Muscle layer of colon (tissue), 2 donors: ENCODE data around the gene CRY1.

Source experiments
- H3K27ac ChIP-seq: one replicate; pipeline ENCODE4 v1.7.0; 2013; ENCODE audit warnings: low read depth, mild to moderate bottlenecking, low read length, moderate library complexity
- H3K27me3 ChIP-seq, 2 donors: one replicate each; pipeline ENCODE4 v1.7.0; 2013; ENCODE audit warnings: low read length in 2 of 2, mild to moderate bottlenecking in 2 of 2; ENCODE audit not compliant: insufficient read depth in 2 of 2, control insufficient read depth in 1 of 2
- H3K36me3 ChIP-seq: one replicate; pipeline ENCODE4 v1.7.0; 2013; ENCODE audit warnings: mild to moderate bottlenecking, low read length; ENCODE audit not compliant: insufficient read depth
- H3K4me1 ChIP-seq: one replicate; pipeline ENCODE4 v1.7.0; 2013; ENCODE audit warnings: mild to moderate bottlenecking, low read length; ENCODE audit not compliant: insufficient read depth
- H3K4me3 ChIP-seq, 2 donors: one replicate each; pipeline ENCODE4 v1.7.0; 2013; ENCODE audit warnings: low read length in 2 of 2, low read depth in 1 of 2, mild to moderate bottlenecking in 1 of 2, moderate library complexity in 1 of 2
- H3K9ac ChIP-seq: one replicate; pipeline ENCODE4 v1.7.0; 2013; ENCODE audit warnings: low read length
- H3K9me3 ChIP-seq: one replicate; pipeline ENCODE4 v1.7.0; 2013; ENCODE audit warnings: mild to moderate bottlenecking, low read length
- donor health status: abdominal sarcoma.
- donor health status: Adenocarcinoma of cecum.

The CRY1 gene

DNA sequence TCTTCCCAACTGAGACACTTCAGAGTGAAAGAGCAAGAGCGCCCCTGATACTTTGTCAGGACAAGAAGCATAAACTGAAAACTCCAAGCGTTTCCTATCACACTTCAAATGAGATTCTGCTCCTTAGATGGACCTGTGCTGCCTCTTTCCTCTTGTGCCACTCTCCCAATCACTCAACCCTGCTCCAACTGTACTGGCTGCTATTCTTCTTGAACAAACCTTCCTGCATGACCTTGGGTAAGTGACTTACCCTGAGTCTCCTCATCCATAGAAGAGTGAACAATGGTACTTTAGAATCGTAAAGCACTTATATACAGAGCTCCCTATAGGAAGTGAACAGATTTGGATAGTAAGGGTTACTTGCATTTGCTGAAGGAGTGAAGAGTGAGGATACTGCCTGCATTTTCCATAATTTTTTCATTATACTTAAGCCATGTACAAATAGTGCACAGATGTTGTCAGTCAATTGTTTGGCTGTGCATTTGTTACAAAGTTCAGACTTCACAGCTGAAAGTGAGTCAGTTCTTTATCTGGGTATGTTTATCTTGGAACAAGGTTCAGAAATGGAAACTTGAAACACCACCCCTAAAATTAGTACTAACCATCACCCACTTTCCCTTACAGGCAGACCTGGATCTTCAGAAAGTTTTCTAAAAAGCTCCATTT is 117.2 kb downstream of the CRY1 start:
- Histone ChIP-seq H3K4me1 (peaks cover 45% of the 10 kb centered on the region), H3K9me3 (no peaks in the 10 kb centered on the region), H3K27ac (no peak overlapping the region), H3K4me3 (no peak overlapping the region), H3K9ac (no peak overlapping the region), H3K36me3 (peaks cover 18% of the 10 kb centered on the region), H3K27me3 (no peaks in the 10 kb centered on the region)

DNA sequence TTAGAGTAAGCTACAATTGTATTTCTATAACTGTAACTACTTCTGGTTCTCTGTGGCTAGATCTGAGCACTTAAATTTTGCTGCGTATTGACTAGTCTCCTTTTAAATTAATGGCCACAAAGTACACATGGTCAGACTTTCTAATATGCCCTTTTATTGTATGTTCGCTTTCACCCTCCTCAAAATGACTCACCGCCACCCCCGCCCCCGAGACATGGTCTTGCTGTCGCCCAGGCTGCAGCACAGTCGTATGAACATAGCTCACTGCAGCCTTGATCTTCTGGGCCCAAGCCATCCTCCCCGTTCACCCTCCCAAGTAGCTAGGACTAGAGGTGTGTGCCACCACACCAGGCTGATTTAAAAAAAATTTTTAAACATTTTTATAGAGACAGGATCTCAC is 118.3 kb downstream of the CRY1 start:
- Histone ChIP-seq H3K4me3 (no peak overlapping the region), H3K4me1 (peaks cover 45% of the 10 kb centered on the region), H3K9ac (no peak overlapping the region), H3K36me3 (peaks cover 25% of the 10 kb centered on the region), H3K27ac (no peak overlapping the region), H3K27me3 (no peaks in the 10 kb centered on the region), H3K9me3 (no peaks in the 10 kb centered on the region)

DNA sequence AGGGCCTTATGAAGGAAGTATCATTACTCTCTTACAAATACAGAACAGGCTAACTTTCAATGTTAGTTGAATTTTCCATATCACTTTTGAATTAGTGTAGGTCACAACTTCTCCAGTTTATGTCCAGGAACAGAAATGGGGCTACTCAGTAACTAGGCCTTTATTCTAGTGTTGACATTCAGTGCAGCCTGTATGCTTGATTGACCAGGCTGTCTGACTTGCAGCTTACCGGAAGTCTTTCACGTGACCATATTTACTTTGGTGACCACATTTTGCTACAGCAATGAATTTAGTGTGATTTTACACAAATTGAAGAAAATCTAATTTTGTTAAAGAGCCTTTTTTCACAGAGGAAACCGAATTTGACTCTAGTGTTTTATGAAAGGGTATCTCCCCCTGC is 118.8 kb downstream of the CRY1 start:
- H3K27ac ChIP-seq = no peak overlapping the region
- H3K27me3 ChIP-seq = no peaks in the 10 kb centered on the region
- no peak overlapping the region for H3K4me3 ChIP-seq
- H3K36me3 ChIP-seq = peaks cover 25% of the 10 kb centered on the region
- no peaks in the 10 kb centered on the region for H3K9me3 ChIP-seq
- H3K4me1 ChIP-seq = peaks cover 45% of the 10 kb centered on the region
- H3K9ac ChIP-seq = no peak overlapping the region

DNA sequence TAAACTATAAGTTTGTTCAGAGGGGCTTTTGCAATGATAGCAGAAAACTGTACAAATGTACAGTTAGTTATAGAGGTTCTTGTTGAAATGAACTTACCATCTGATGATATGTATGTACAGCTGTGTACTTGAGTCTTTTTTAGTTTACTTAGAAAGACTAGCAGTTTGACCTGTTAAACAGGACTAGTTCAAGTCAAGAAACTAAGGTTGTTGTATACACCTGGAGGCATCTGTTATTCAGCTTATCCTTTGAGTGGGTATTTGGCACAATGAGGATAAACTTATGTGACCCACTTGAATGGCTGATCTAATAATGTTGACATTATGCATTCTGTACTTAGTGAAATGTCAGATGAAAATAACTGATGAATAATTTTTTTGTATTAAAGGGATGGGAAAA is 119.8 kb downstream of the CRY1 start:
- no peak overlapping the region for H3K9ac ChIP-seq
- no peaks in the 10 kb centered on the region for H3K9me3 ChIP-seq
- H3K4me3 ChIP-seq = no peak overlapping the region
- H3K27ac ChIP-seq = no peak overlapping the region
- peaks cover 39% of the 10 kb centered on the region for H3K4me1 ChIP-seq
- H3K27me3 ChIP-seq = no peaks in the 10 kb centered on the region
- H3K36me3 ChIP-seq = peaks cover 25% of the 10 kb centered on the region

GRCh38 chr12:106971065-106971464 is 122.3 kb downstream of the CRY1 start:
- H3K36me3 ChIP-seq = peaks cover 39% of the 10 kb centered on the region
- H3K4me3 ChIP-seq = no peak overlapping the region
- no peak overlapping the region for H3K27ac ChIP-seq
- no peaks in the 10 kb centered on the region for H3K9me3 ChIP-seq
- H3K9ac ChIP-seq = no peak overlapping the region
- no peaks in the 10 kb centered on the region for H3K27me3 ChIP-seq
- H3K4me1 ChIP-seq = peaks cover 19% of the 10 kb centered on the region

- H3K4me3 ChIP-seq = no peak overlapping the region
- H3K27me3 ChIP-seq = no peaks in the 10 kb centered on the region
- no peak overlapping the region for H3K27ac ChIP-seq
- peaks cover 22% of the 10 kb centered on the region for H3K4me1 ChIP-seq
- peaks cover 14% of the 10 kb centered on the region for H3K36me3 ChIP-seq
- H3K9me3 ChIP-seq = no peaks in the 10 kb centered on the region
- no peak overlapping the region for H3K9ac ChIP-seq
Measured at GRCh38 chr12:106964526-106964925, 128.8 kb downstream of the CRY1 start.

DNA sequence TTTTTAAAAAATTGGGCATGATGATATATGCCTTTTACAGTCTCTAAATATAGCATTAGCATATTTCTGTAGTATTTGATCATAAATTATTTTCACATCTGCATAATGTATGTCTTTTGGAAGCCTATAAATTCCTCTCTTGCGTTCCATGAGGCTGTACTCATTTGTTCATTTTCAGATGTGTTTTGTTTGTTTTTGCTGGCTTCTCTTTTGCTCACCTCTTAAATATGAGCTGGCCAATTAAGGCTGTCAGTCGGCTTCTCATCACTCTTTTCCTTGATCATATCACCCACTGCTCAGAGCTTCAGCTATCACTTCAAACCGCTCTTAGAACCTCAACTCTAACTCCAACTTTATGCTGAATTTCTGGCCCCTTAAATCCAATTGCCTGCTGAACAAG is 131.1 kb downstream of the CRY1 start:
- H3K27ac ChIP-seq = no peak overlapping the region
- H3K27me3 ChIP-seq = no peaks in the 10 kb centered on the region
- H3K9me3 ChIP-seq = no peaks in the 10 kb centered on the region
- H3K4me3 ChIP-seq = no peak overlapping the region
- H3K4me1 ChIP-seq = peaks cover 35% of the 10 kb centered on the region
- no peak overlapping the region for H3K9ac ChIP-seq
- peaks cover 1% of the 10 kb centered on the region for H3K36me3 ChIP-seq

- Histone ChIP-seq H3K4me3 (no peak overlapping the region), H3K27me3 (no peaks in the 10 kb centered on the region), H3K27ac (no peak overlapping the region), H3K4me1 (peaks cover 35% of the 10 kb centered on the region), H3K36me3 (no peaks in the 10 kb centered on the region), H3K9me3 (no peaks in the 10 kb centered on the region), H3K9ac (no peak overlapping the region)
Measured at GRCh38 chr12:106960443-106960842, 132.9 kb downstream of the CRY1 start.

- Histone ChIP-seq H3K4me3 (peak overlapping the region in 1 of 2 donors; percentile 78), H3K36me3 (no peaks in the 10 kb centered on the region), H3K9me3 (no peaks in the 10 kb centered on the region), H3K4me1 (peaks cover 36% of the 10 kb centered on the region), H3K9ac (peak overlapping the region; percentile 32), H3K27me3 (no peaks in the 10 kb centered on the region), H3K27ac (peak overlapping the region; percentile 15)
Measured at GRCh38 chr12:106957583-106957982, 135.8 kb downstream of the CRY1 start.

- peaks cover 25% of the 10 kb centered on the region for H3K4me1 ChIP-seq
- H3K27me3 ChIP-seq = no peaks in the 10 kb centered on the region
- H3K27ac ChIP-seq = peak overlapping the region; percentile 95
Measured at GRCh38 chr12:106956048-106956578, 137.2 kb downstream of the CRY1 start.

DNA sequence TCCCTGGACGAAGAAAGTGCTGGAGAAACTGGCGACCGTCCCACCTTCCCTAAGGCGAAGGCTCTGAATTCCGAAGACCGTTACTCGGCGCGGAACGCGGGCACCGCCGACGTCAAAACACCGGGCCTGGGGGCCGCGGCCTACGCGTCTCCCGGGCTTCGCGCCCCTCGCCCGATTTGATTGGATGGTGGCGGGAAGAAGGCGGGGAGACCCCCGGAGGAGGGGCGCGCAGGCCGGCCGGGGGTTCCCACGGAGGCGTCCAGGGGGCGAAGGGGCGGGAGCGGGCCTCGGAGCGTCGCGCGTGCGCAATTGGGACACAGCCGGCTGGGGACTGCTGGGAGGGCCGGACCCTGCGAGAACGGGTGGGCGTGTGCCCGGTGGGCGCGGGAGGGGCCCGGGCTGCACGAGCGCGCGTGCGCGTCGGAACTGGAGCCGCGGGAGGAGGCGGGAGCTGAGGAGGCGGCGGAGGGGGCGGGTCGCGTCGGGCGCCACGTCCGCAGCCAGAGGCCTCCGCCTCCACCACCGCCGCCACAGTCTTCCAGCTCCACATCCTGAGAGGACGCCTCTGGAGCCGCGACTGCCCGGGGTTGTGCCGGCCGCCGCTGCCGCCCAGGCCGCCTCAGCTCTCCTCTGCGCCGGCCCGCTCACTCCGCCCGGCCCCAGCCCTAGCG is 137.8 kb downstream of the CRY1 start, which contains the start of gene TMEM263:
Gene TMEM263, plus strand, starts transcription at position 531 of the 671 bp plus-strand sequence. CDS start 11,210 bp downstream, outside the sequence.
- Histone ChIP-seq H3K4me3 (peak within 1 kb of the TSS; percentile 78 to 97), H3K27me3 (no peaks in the 10 kb centered on the region), H3K27ac (peak within 1 kb of the TSS; percentile 95), H3K9ac (peak within 1 kb of the TSS; percentile 47), H3K4me1 (peaks cover 24% of the 10 kb centered on the region), H3K36me3 (no peaks in the 10 kb centered on the region), H3K9me3 (no peaks in the 10 kb centered on the region)

More at GRCh38 chr12:106956048-106956578, 137.2 kb downstream of the CRY1 start:
- H3K9ac ChIP-seq = peak overlapping the region; percentile 32
- H3K9me3 ChIP-seq = no peaks in the 10 kb centered on the region
- peak overlapping the region; percentile 78 to 97 for H3K4me3 ChIP-seq
- no peaks in the 10 kb centered on the region for H3K36me3 ChIP-seq
